HG02588 (cell line): Measurements from ENCODE around the gene SLC25A47.

ENCODE experiments used
- ATAC-seq: cut with Tn5 transposase; IDR thresholded peaks from one replicate; pipeline ENCODE4 v1.9.1; 2021; ENCODE audit warnings: mild to moderate bottlenecking, moderate library complexity; ENCODE audit not compliant: unreplicated experiment

SLC25A47 gene

GRCh38 chr14:100322138-100322957, 791 bp upstream of the SLC25A47 start:
- no peak for ATAC-seq

- ATAC-seq: no peak
Measured at GRCh38 chr14:100323942-100324307, 786 bp downstream of the SLC25A47 start.

GRCh38 chr14:100325231-100325632, 2.1 kb downstream of the SLC25A47 start:
- ATAC-seq: no peak

GRCh38 chr14:100325958-100326357, 2.8 kb downstream of the SLC25A47 start:
- no peak for ATAC-seq

- no peak for ATAC-seq
Measured at GRCh38 chr14:100327128-100327527, 4.0 kb downstream of the SLC25A47 start.

- no peak for ATAC-seq
Measured at GRCh38 chr14:100328495-100329163, 5.5 kb downstream of the SLC25A47 start.

GRCh38 chr14:100329233-100330006, 6.3 kb downstream of the SLC25A47 start:
- ATAC-seq: no peak

GRCh38 chr14:100330007-100330344, 6.8 kb downstream of the SLC25A47 start:
- ATAC-seq: no peak

- ATAC-seq: no peak
Measured at GRCh38 chr14:100330388-100330931, 7.3 kb downstream of the SLC25A47 start.

GRCh38 chr14:100332071-100332639, 9.0 kb downstream of the SLC25A47 start:
- no peak for ATAC-seq

- peak; percentile 59 for ATAC-seq
Measured at GRCh38 chr14:100332797-100333196, 9.7 kb downstream of the SLC25A47 start.

- ATAC-seq: no peak
Measured at GRCh38 chr14:100333311-100333710, 10.2 kb downstream of the SLC25A47 start.

GRCh38 chr14:100333827-100334226, 10.7 kb downstream of the SLC25A47 start:
- ATAC-seq: no peak

- ATAC-seq: no peak
Measured at GRCh38 chr14:100334904-100335303, 11.8 kb downstream of the SLC25A47 start.

GRCh38 chr14:100336618-100337530, 13.7 kb downstream of the SLC25A47 start:
- no peak for ATAC-seq

GRCh38 chr14:100339766-100340422, 16.8 kb downstream of the SLC25A47 start:
- no peak for ATAC-seq

GRCh38 chr14:100340423-100340813, 17.3 kb downstream of the SLC25A47 start:
- ATAC-seq: no peak

GRCh38 chr14:100341301-100342031, 18.3 kb downstream of the SLC25A47 start:
- ATAC-seq: peak; percentile 56

GRCh38 chr14:100342195-100342594, 19.1 kb downstream of the SLC25A47 start:
- no peak for ATAC-seq
